Mammary epithelial cell (primary cell): Measurements from ENCODE around the gene DDX19B.
"Not testable (repeated sequence)": the region's sequence is repeated elsewhere in the genome, so short reads cannot be mapped to it uniquely, and the experiment has no call there.

Experiments used
- CTCF ChIP-seq, 2 donors: IDR thresholded peaks in 1 of 2; conservative IDR thresholded peaks in 1 of 2; 2 replicates each; pipeline ENCODE4 v1.5.1; 2011 to 2012; ENCODE audit warnings: inconsistent platforms in 2 of 2, low read length in 2 of 2, mild to moderate bottlenecking in 2 of 2, control low read depth in 1 of 2, low read depth in 1 of 2; ENCODE audit not compliant: insufficient read depth in 1 of 2; ENCODE audit errors: extremely low read depth in 1 of 2
- EZH2 ChIP-seq: IDR thresholded peaks from 2 replicates; pipeline ENCODE4 v1.6.1; 2012; ENCODE audit warnings: low read length, inconsistent platforms, borderline replicate concordance

GRCh38 chr16:70249697-70250096, 49.3 kb upstream of the DDX19B start:
- not testable (repeated sequence) for TF ChIP-seq CTCF (conservative IDR thresholded peaks at IDR 0.05 in 1 of 2, IDR thresholded peaks at IDR 0.05 in 1 of 2; ENCODE audit: extremely low read depth in 1 of 2, insufficient read depth in 1 of 2, low read depth in 1 of 2, low read length in 2 of 2); EZH2
